Karpas-422 (cell line): ENCODE results near the gene ACTR1B. TPM values are rescaled to one million over a fixed set of nuclear protein-coding genes. Genes with fewer than 3 reads are reported as not detected.

Source experiments
- DNase-seq: peaks from one replicate; pipeline ENCODE4 v3.0.0-alpha.2; 2015
- H2AFZ ChIP-seq: fragments of 200-600 bp; sonication (generic); 2 replicates; pipeline ENCODE4 v1.6.1; 2014; ENCODE audit warnings: antibody characterized with exemption, low read length, mixed read lengths
- H3K27ac ChIP-seq: fragments of 200-600 bp; sonication (generic); 2 replicates; pipeline ENCODE4 v1.5.1; 2014; ENCODE audit warnings: mild to moderate bottlenecking, low read length, moderate library complexity
- H3K27me3 ChIP-seq: fragments of 200-600 bp; sonication (generic); 2 replicates; pipeline ENCODE4 v1.6.1; 2014; ENCODE audit warnings: low read length, mixed read lengths
- H3K36me3 ChIP-seq: fragments of 200-600 bp; sonication (generic); 2 replicates; pipeline ENCODE4 v1.6.1; 2014; ENCODE audit warnings: low read length, mixed read lengths; ENCODE audit not compliant: insufficient read depth
- H3K4me1 ChIP-seq: fragments of 200-600 bp; sonication (generic); 2 replicates; pipeline ENCODE4 v1.6.1; 2014; ENCODE audit warnings: mild to moderate bottlenecking, low read length, mixed read lengths
- H3K4me2 ChIP-seq: fragments of 200-600 bp; sonication (generic); 2 replicates; pipeline ENCODE4 v1.6.1; 2014; ENCODE audit warnings: low read length, low read depth, mild to moderate bottlenecking; ENCODE audit not compliant: poor library complexity, severe bottlenecking
- H3K4me3 ChIP-seq: fragments of 200-600 bp; sonication (generic); 2 replicates; pipeline ENCODE4 v1.5.1; 2014; ENCODE audit warnings: mild to moderate bottlenecking, antibody characterized with exemption, low read length, mixed read lengths
- H3K79me2 ChIP-seq: fragments of 200-600 bp; sonication (generic); 2 replicates; pipeline ENCODE4 v1.6.1; 2014; ENCODE audit warnings: mild to moderate bottlenecking, low read length, mixed read lengths
- H3K9ac ChIP-seq: fragments of 200-600 bp; sonication (generic); 2 replicates; pipeline ENCODE4 v1.6.0; 2014; ENCODE audit warnings: low read length
- H3K9me2 ChIP-seq: fragments of 200-600 bp; sonication (generic), shearing (Covaris generic); replicated peaks from 2 replicates; pipeline ENCODE4 v1.6.0; 2014; ENCODE audit warnings: mild to moderate bottlenecking, low read length, moderate library complexity; ENCODE audit not compliant: insufficient read depth
- H3K9me3 ChIP-seq: fragments of 300-700, 200-600 bp; sonication (generic); 2 replicates; pipeline ENCODE4 v1.6.1; 2014; ENCODE audit warnings: low read length, mixed read lengths
- H4K20me1 ChIP-seq: fragments of 200-600 bp; sonication (generic); 2 replicates; pipeline ENCODE4 v1.6.1; 2014; ENCODE audit warnings: mild to moderate bottlenecking, antibody characterized with exemption, low read length, low read depth; ENCODE audit not compliant: insufficient read depth
- total RNA-seq: library from RNA; depleted of rRNA; stranded (reverse); fragments of >200 nt; shearing (Covaris generic); gene quantifications from 2 replicates; pipeline ENCODE4 v1.2.3, GENCODE V29; 2014; ENCODE audit warnings: low replicate concordance

Gene ACTR1B
- total RNA-seq, 1 experiment from 2014 or later, result 32.1 TPM

GRCh38 chr2:97664636-97664970 lies 759 bp upstream of the ACTR1B start:
- Histone ChIP-seq H3K4me3 (peak overlapping the region; percentile 71), H3K9me3 (no peaks in the 10 kb centered on the region), H3K27ac (peak overlapping the region; percentile 55), H3K9me2 (no peaks in the 10 kb centered on the region), H3K36me3 (no peaks in the 10 kb centered on the region), H2AFZ (peak overlapping the region; percentile 96), H3K27me3 (no peaks in the 10 kb centered on the region), H3K79me2 (peaks cover 31% of the 10 kb centered on the region), H3K9ac (peak overlapping the region; percentile 85), H3K4me2 (peak overlapping the region; percentile 81), H3K4me1 (peaks cover 21% of the 10 kb centered on the region), H4K20me1 (no peaks in the 10 kb centered on the region)
- no peak for DNase-seq

DNA sequence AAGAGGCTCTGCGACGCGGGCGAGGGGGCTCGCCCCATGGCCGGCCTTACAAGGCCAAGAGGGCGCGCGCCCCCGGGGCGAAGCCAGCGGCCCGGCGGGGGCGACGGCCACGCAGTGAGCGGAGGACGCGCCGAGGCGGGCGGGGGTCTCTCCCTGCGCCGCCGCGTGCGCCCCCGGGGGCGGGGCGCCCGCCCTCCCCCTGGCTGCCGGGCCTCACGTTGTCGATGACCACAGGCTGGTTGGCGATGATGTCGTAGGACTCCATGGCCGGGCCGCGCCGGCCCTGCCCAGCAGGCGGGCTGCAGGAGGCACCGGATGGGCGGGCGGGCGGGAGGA lies 250 bp downstream of the ACTR1B start:
- Histone ChIP-seq H3K4me1 (peaks cover 21% of the 10 kb centered on the region), H2AFZ (0 out of 2 replicates have a peak overlapping the region, but pooled peaks have one; percentile 19), H3K4me3 (peak overlapping the region; percentile 86), H3K36me3 (no peaks in the 10 kb centered on the region), H3K9me3 (no peaks in the 10 kb centered on the region), H3K79me2 (peaks cover 31% of the 10 kb centered on the region), H3K9me2 (no peaks in the 10 kb centered on the region), H3K27me3 (no peaks in the 10 kb centered on the region), H3K4me2 (peak overlapping the region; percentile 83), H3K9ac (peak overlapping the region; percentile 80), H3K27ac (peak overlapping the region; percentile 65), H4K20me1 (no peaks in the 10 kb centered on the region)
- no peak for DNase-seq

- Histone ChIP-seq H4K20me1 (no peaks in the 10 kb centered on the region), H3K79me2 (peaks cover 31% of the 10 kb centered on the region), H3K27ac (peak overlapping the region; percentile 65), H3K27me3 (no peaks in the 10 kb centered on the region), H3K36me3 (no peaks in the 10 kb centered on the region), H3K4me2 (peak overlapping the region; percentile 83), H3K4me3 (peak overlapping the region; percentile 86), H2AFZ (0 out of 2 replicates have a peak overlapping the region, but pooled peaks have one; percentile 19), H3K9me3 (no peaks in the 10 kb centered on the region), H3K9me2 (no peaks in the 10 kb centered on the region), H3K4me1 (peaks cover 21% of the 10 kb centered on the region), H3K9ac (peak overlapping the region; percentile 80)
- peak; percentile 88 for DNase-seq
Observed at GRCh38 chr2:97662895-97663625, 784 bp downstream of the ACTR1B start.

GRCh38 chr2:97662386-97662894 lies 1.4 kb downstream of the ACTR1B start:
- Histone ChIP-seq H3K79me2 (peaks cover 31% of the 10 kb centered on the region), H3K4me1 (peaks cover 21% of the 10 kb centered on the region), H3K36me3 (no peaks in the 10 kb centered on the region), H3K9me2 (no peaks in the 10 kb centered on the region), H3K27ac (peak overlapping the region; percentile 65), H3K9ac (peak overlapping the region; percentile 80), H4K20me1 (no peaks in the 10 kb centered on the region), H3K4me3 (peak overlapping the region; percentile 86), H3K27me3 (no peaks in the 10 kb centered on the region), H2AFZ (no peak overlapping the region), H3K9me3 (no peaks in the 10 kb centered on the region), H3K4me2 (peak overlapping the region; percentile 83)
- DNase-seq, result peak; percentile 74

DNA sequence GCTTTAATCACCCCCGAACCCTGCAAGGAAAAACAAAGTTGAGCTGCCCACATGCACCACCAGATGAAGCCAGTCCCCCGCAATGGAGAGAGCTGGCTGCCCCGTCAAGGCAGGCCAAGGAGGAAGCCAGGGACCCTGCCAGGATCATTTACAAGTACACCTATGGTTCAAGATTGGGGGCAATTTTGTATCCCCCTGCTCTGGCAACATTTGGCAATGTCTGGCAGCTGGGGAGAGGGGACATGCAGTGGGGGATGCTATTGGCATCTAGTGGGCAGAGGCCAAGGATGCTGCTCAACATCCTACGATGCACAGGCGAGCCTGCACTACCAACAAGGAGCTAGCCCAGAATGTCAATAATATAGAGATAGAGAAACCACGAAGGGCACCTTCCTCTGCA lies 1.9 kb downstream of the ACTR1B start:
- no peaks in the 10 kb centered on the region for H3K9me2 ChIP-seq
- H3K27me3 ChIP-seq, result no peaks in the 10 kb centered on the region
- H3K9me3 ChIP-seq, result no peaks in the 10 kb centered on the region
- peaks cover 21% of the 10 kb centered on the region for H3K4me1 ChIP-seq
- H3K27ac ChIP-seq, result peak overlapping the region; percentile 65; the same call in 1 of the 2 replicates
- H4K20me1 ChIP-seq, result no peaks in the 10 kb centered on the region
- H3K4me3 ChIP-seq, result peak overlapping the region; percentile 86
- DNase-seq, result no peak
- H2AFZ ChIP-seq, result no peak overlapping the region
- H3K36me3 ChIP-seq, result no peaks in the 10 kb centered on the region
- H3K4me2 ChIP-seq, result peak overlapping the region; percentile 83
- peak overlapping the region; percentile 80 for H3K9ac ChIP-seq
- peaks cover 31% of the 10 kb centered on the region for H3K79me2 ChIP-seq

DNA sequence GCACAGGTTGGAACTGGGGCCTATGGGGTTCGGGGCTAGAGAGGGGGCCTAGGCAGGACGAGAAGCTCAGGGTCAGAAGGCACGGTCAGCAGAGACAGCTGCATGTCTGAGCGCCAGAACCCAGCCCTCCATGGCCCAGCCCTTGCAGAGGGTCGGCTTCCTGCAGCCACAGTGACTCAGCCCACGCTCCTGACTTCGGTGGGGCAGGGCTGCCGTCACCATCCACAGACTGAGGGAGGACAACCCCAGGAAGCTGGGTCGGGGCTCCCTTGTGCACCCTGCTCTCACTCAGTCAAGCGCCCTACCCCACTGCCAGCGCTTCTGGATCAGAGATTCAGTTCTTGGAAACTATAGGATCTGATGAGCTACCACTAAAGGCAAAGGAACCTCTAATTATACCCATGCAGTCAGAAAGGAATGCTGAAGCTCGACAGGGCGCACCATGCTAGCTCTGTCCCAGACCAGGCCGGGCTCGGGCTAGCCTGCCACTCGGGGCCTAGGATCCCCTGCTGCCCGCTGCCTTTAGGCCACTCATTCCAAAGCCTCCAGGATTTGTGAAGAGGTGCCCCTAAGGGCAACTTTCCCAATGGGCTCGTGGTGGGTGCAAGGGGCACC lies 3.0 kb downstream of the ACTR1B start:
- Histone ChIP-seq H3K9ac (no peak overlapping the region), H3K4me2 (no peak overlapping the region), H4K20me1 (no peaks in the 10 kb centered on the region), H3K4me1 (peaks cover 21% of the 10 kb centered on the region), H3K27me3 (no peaks in the 10 kb centered on the region), H3K9me2 (no peaks in the 10 kb centered on the region), H3K9me3 (no peaks in the 10 kb centered on the region), H3K27ac (no peak overlapping the region), H3K36me3 (no peaks in the 10 kb centered on the region), H3K79me2 (peaks cover 31% of the 10 kb centered on the region), H2AFZ (no peak overlapping the region), H3K4me3 (no peak overlapping the region)
- DNase-seq, result no peak

- Histone ChIP-seq H3K9me3 (no peaks in the 10 kb centered on the region), H3K4me1 (peaks cover 21% of the 10 kb centered on the region), H3K4me2 (no peak overlapping the region), H3K27ac (no peak overlapping the region), H3K27me3 (no peaks in the 10 kb centered on the region), H3K9ac (no peak overlapping the region), H3K4me3 (no peak overlapping the region), H3K79me2 (peaks cover 31% of the 10 kb centered on the region), H4K20me1 (no peaks in the 10 kb centered on the region), H3K36me3 (no peaks in the 10 kb centered on the region), H3K9me2 (no peaks in the 10 kb centered on the region), H2AFZ (no peak overlapping the region)
- no peak for DNase-seq
Observed at GRCh38 chr2:97660044-97660774, 3.6 kb downstream of the ACTR1B start.
